Measurements from ENCODE around the gene PLOD2. TPM values are rescaled to one million over a fixed set of nuclear protein-coding genes. Genes with fewer than 3 reads are reported as not detected.

PLOD2 gene
- total and polyA plus RNA-seq, 2 of the 8 experiments (the other 6 are each of a cell fraction or from before 2014, with no cell fraction given), result 4.0 to 28.7 TPM

- no peak overlapping the region for H2BK120ac ChIP-seq (replicated peaks; ENCODE audit: low read depth, low read length)
- peaks cover 0 to 5% (median 0%) of the 10 kb centered on the region in 4 experiments; a peak in 1 of 7 replicates for H3K4me1 ChIP-seq (replicated peaks in 1 of 4; ENCODE audit: control insufficient read depth in 3 of 4, insufficient read depth in 4 of 4, low read length in 3 of 4)
- no peaks in the 10 kb centered on the region for H3K9me3 ChIP-seq (ENCODE audit: insufficient read depth in 2 of 2, low read depth in 1 of 2, low read length in 1 of 2)
- H3K18ac ChIP-seq (ENCODE audit: extremely low read depth, low read length), result no peak overlapping the region
- no peak overlapping the region for H2BK5ac ChIP-seq (ENCODE audit: low read depth, low read length)
- DNase-seq (ENCODE audit: low read depth in 1 of 2, low spot score in 2 of 2) (no peak), FAIRE-seq (no peak)
- no peak overlapping the region for H3K4me2 ChIP-seq (ENCODE audit: insufficient read depth in 1 of 2, low read depth in 2 of 2, low read length in 2 of 2)
- no peak overlapping the region for H2BK15ac ChIP-seq (ENCODE audit: low read length)
- H3K14ac ChIP-seq (ENCODE audit: insufficient read length), result no peak overlapping the region
- H3K4ac ChIP-seq (replicated peaks; ENCODE audit: insufficient read length, low read depth, low read length), result no peak overlapping the region
- no peak overlapping the region for H2BK20ac ChIP-seq (ENCODE audit: low read length)
- H3K56ac ChIP-seq (replicated peaks; ENCODE audit: insufficient read length, low read depth, low read length), result no peak overlapping the region
- 92% methylated on average over 3 of the region's 3 CpGs; no CpG with 5 or more reads in 1 of the 2 experiments for WGBS, 2 experiments (ENCODE audit: extremely low coverage in 1 of 2, insufficient coverage in 1 of 2, insufficient read length in 1 of 2, insufficient replicate concordance in 2 of 2, low coverage in 1 of 2, low lambda C conversion rate in 2 of 2, missing lambda C conversion rate in 1 of 2)
- H3K27me3 ChIP-seq (replicated peaks in 1 of 4; ENCODE audit: control insufficient read depth in 3 of 4, extremely low read depth in 1 of 4, insufficient read depth in 3 of 4, low read length in 3 of 4), result no peaks in the 10 kb centered on the region
- H4K5ac ChIP-seq (ENCODE audit: insufficient read length, low read depth, low read length), result no peak overlapping the region
- H4K91ac ChIP-seq (replicated peaks; ENCODE audit: insufficient read length, low read length), result no peak overlapping the region
- H3K27ac ChIP-seq (ENCODE audit: low read depth, low read length), result no peak overlapping the region
- no peak overlapping the region for H2BK12ac ChIP-seq (ENCODE audit: low read depth, low read length)
- H3K79me1 ChIP-seq (ENCODE audit: low read depth, low read length), result no peaks in the 10 kb centered on the region; the same call in 1 of the 2 replicates
- peaks cover 0 to 1% of the 10 kb centered on the region in 2 experiments for H4K20me1 ChIP-seq (replicated peaks in 1 of 2; ENCODE audit: control insufficient read depth in 1 of 2, insufficient read depth in 2 of 2, low read length in 2 of 2)
- H2AK5ac ChIP-seq (ENCODE audit: low read depth, low read length), result no peak overlapping the region
- H3K4me3 ChIP-seq (ENCODE audit: extremely low read depth in 1 of 4, insufficient read depth in 2 of 4, low read depth in 3 of 4, low read length in 4 of 4), result no peak overlapping the region
- no peak overlapping the region for H3K23ac ChIP-seq (ENCODE audit: insufficient read length)
- TF ChIP-seq BACH1 (IDR thresholded peaks at IDR 0.05; ENCODE audit: low read length) (peak; percentile 45; the same call in 1 of the 2 replicates), MAFK (IDR thresholded peaks at IDR 0.05; ENCODE audit: low read depth, low read length) (peak; percentile 48; the same call in 1 of the 2 replicates), TAF7 (optimal IDR thresholded peaks at IDR 0.05; ENCODE audit: borderline replicate concordance, low read depth, low read length) (no peak)
- peaks cover 0 to 66% of the 10 kb centered on the region in 2 experiments; a peak in 2 of 4 replicates for H3K79me2 ChIP-seq (ENCODE audit: control insufficient read depth in 1 of 2, insufficient read depth in 2 of 2, low read length in 2 of 2)
- no peak overlapping the region for H2AFZ ChIP-seq (ENCODE audit: low read length)
- CTCF ChIA-PET (ENCODE audit: partially characterized antibody), result interaction anchor here (1.2 kb wide), 1 partner anchor 14 kb away, joined by 3 read pairs; no protein-coding TSS in a partner anchor
- POLR2A ChIA-PET (ENCODE audit: partially characterized antibody), result no interaction called here
- H4K8ac ChIP-seq (ENCODE audit: extremely low read depth, insufficient read depth, low read length), result no peak overlapping the region
- H3K9ac ChIP-seq (replicated peaks in 1 of 4; ENCODE audit: extremely low read depth in 1 of 4, low read depth in 3 of 4, low read length in 3 of 4), result no peak overlapping the region
- no peaks in the 10 kb centered on the region for H3K36me3 ChIP-seq (ENCODE audit: control insufficient read depth in 2 of 4, insufficient read depth in 4 of 4, low read length in 3 of 4)
- H3K23me2 ChIP-seq (ENCODE audit: low read depth, low read length), result no peaks in the 10 kb centered on the region
These were observed 18.2 kb downstream of the PLOD2 start for GRCh38 chr3:146142757-146143156.

Measured in H1 (cell line).